Hematopoietic multipotent progenitor cell treated with erythropoietin and hydrocortisone succinate and interleukin-3 and kit ligand, for 17 days (in vitro differentiated cells): Measurements from ENCODE around the gene KLHL30.

Experiments
- DNase-seq: peaks from one replicate; pipeline ENCODE4 v3.0.0-alpha.2; 2015; ENCODE audit warnings: low spot score

KLHL30 gene

GRCh38 chr2:238149841-238150572 is 11.5 kb downstream of the KLHL30 start:
- DNase-seq = no peak

- no peak for DNase-seq
These were observed 12.2 kb downstream of the KLHL30 start for GRCh38 chr2:238150686-238151085.

GRCh38 chr2:238151205-238151604 is 12.7 kb downstream of the KLHL30 start:
- DNase-seq = no peak

DNA sequence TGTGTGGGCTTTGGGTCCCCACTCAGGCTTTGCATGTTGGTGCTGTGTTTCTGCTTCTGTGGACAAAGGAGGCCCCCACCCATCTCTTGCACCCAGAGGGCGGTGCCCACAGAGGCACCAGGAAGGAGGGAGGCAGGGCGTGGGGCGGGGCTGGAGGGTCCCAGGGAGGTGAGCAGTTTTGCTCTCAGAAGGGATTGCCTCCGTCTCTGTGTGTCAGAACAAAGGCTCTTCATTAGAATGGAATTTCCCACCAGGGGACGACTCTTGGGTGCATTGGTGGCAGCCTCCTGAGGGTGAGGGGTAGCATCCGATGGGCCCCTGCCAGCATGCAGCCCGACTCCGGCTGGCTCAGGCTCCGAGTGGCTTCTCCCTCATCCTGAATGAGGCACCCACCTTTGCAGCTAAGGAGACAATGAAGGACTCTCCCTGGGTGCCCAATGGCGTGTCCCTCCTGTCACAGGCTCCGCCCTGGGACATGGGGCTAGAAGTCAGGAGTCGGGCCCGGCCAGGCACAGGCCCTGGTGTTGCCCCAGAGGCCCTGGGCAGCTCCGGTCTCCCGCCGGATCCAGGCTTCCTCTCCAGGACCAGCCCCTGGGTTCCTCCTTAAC is 13.3 kb downstream of the KLHL30 start:
- no peak for DNase-seq

DNA sequence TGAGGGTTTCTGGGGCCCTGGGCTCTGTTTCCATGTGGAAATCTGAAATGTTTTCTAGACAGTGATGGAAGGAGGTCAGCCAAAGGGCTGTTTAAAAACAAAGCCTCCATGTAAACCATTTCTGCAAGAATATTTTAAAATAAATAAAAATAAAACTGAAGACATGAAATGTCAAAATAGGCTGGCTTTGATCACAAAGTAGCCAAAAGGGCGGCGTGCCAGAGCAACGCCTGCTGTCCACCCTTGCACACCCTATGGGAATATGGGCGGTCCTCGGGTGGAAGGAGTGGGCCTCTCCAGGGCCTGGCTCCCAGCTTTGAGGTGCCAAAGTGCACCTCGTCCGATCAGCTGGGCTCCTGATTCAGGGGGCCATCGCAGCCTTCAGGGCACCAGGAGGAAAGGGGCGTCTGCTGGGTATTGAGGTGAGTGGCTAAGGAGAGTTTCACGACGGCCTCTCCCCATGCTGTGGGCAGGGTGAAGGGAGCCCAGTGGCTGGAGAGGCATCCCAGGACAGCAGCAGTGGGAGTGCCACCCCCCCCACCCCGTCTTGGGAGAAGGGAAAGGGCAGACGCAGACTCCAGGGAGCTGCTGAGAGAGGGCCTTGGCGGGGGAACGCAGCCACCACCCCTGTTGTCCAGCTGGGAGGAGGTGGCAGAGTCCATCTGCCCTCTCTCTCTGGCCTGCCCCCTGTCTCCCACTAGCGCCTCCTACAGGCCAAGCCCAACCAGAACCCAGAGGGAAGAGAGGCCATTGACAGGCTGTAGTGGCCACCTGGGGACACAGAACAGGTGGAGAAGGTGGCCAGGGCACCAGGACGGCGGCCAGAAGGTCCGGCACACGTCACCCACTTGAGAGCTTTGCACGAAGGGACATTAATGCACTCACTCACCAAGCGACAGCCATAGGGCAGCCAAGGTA is 14.6 kb downstream of the KLHL30 start:
- no peak for DNase-seq

GRCh38 chr2:238154570-238154969 is 16.1 kb downstream of the KLHL30 start:
- DNase-seq = no peak

GRCh38 chr2:238155051-238155760 is 16.7 kb downstream of the KLHL30 start:
- no peak for DNase-seq

DNA sequence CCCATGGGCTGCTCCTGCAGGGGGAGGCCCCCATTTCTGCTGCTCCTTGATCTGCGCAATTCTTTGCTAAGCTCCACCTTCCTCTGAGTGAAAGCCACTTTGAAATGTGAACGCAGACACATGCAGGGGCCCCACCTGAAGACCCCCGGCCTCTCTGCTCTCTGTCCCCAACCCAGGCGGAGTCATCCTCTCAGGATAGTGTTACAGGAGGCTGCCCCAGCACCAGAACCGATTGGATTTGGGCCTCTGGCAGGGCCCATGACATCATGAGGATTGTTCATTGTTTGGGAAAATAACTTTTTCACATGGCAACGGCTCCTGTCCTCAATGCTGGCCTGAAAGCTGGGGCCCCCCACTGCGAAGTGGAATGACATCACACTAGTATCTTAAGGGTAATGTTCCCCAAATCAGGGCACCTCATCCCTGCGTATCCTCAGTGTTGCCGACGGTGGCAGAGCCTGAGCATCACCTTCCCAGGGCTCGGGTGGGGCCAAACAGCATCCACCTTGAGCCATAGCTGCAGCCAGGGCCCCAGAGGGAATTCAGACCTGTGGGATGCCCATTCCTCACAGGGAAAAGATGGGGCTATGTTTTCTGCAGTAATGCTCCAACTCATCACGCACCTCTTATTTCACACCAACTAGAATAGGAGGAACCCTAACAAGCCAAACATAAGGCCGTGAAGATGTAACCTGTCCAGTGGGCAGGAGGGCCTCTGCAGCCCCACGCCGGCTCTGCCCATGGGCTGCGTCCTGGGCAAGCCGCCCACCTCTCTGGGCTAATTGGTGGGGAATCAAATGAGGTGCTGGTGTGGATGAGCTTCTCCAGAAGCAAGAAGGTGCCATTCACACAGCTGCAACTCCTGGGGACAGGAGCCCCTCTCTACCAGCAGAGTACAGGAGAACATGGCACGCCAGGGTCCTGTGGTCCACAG is 17.6 kb downstream of the KLHL30 start:
- DNase-seq = no peak

DNA sequence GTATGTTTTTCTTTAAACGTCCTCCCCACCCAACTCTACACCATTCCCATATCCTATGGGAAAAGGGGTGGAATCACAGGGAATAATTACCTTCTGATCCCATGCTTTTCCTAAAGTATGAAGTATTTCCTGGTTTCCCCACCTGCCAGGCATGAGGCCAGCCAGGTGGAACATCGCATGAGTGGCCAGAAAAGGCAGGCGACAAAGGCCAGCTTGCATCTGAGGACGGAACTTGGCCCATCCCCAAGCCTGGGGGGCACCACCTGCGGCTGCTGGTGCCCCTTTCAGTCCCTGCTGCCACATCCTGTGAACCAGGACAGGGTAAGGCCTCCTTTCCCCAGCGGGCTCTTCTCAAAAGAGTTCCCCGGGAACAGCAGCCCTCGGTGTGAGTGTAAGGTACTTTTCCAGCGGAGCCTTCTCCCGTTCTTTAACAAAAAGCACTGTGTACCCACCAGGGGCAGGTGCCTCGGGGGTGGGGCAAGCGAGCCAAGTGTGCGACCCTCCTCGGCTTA is 19.1 kb downstream of the KLHL30 start:
- DNase-seq = no peak

GRCh38 chr2:238158018-238158508 is 19.6 kb downstream of the KLHL30 start:
- DNase-seq = no peak

DNA sequence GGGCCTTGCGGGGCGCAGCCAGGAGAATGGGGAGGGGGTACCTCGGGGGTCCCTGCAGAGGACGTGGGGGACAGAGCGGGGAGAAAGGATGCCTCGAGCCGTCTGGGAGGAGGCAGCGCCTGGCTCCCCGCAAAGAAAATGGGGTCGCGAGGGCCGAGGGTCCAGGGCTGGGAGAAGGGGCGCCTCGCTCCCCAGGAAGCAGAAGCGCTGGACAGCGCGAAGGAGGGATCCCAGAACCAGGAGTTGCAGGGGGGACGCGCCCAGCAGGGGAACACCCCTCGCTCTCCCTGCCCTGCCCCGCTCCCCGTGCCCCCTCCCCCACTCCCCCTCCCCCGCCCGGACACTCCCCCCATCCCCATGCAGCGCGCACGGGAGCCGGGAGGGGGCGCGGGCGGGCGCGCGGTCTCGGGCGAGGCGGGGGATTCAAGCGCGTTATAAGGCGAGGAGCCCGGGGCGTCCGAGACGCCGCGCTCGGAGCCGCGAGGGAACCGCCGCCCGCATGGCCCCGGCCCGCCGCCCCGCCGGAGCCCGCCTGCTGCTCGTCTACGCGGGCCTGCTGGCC is 20.1 kb downstream of the KLHL30 start, which contains the start of gene ERFE:
Gene ERFE (plus strand): TSS at position 462 of the 562 bp plus-strand sequence. CDS start 38 bp downstream, at position 500.
- DNase-seq = peak; percentile 63

- DNase-seq = peak; percentile 43
These were observed 20.6 kb downstream of the KLHL30 start for GRCh38 chr2:238159071-238159539.

DNA sequence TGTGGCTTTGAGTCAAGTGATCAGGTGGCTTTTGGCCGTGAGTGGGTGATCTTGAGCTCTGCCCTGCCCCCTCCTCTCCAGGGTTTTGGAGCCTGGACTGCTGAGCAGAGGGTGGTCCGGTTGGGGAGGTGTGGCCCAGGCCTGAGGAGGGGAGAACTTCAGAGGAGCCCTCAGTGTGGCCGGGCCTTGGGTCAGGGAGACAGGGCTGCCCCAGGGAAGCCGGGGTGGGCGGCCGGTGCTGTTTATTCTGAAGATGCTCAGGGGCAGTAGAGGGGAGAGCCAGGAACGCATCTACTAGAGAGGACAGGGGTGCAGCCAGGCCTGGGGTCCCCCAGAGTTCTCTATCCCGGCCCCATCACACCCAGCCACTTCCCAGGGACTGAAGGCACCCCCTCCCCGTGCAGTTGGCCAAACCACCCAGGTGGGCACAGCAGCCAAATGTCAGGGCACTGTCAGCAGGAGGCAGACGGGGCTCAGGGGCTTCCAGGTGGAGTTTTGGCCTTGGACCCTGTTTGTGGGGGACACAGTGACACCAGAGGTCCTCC is 21.3 kb downstream of the KLHL30 start:
- no peak for DNase-seq

DNA sequence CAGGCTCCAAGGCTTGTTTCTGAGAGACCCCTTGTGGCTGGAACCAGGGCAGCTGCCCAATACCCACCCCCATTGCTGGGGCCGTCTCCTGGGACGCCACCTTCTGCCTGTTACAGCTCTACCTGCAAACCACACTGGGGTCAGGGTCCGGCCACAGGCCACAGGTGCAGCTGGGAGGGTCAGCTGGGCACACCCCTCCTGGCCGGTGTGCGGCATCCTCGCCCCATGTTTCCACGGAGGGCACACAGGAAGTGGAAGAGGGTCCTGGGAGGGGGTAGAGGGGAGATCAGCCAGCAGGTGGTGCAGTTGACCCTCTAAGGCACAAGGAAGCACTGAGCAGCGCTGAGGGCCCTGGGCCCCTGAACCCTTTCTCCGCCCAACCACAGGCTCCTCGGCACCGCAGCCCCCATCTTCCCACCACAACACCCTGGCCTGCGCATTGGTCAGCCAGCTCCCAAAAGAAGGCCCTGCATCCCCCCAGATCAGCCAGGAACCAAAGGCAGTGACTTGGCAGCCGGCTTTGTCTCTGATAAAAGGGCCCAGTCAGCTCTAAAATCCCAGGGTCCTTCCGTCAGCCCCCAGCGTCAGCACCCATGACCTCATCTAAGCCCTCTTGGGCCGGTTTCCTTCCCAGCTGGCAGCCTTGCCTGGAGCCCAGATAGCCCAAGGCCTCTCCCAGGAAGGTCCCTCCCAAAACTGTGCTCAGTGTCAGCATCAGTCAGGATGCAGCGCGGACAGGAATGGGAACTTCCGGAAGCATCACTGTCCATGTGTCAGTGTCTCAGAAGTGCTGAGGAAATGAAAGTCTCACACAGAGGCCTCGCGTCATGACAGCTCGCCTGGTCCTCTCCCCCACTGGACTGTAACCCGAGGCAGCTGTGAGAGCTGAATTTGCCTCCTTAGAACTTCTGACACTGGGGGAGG is 22.0 kb downstream of the KLHL30 start:
- peak; percentile 81 for DNase-seq

DNA sequence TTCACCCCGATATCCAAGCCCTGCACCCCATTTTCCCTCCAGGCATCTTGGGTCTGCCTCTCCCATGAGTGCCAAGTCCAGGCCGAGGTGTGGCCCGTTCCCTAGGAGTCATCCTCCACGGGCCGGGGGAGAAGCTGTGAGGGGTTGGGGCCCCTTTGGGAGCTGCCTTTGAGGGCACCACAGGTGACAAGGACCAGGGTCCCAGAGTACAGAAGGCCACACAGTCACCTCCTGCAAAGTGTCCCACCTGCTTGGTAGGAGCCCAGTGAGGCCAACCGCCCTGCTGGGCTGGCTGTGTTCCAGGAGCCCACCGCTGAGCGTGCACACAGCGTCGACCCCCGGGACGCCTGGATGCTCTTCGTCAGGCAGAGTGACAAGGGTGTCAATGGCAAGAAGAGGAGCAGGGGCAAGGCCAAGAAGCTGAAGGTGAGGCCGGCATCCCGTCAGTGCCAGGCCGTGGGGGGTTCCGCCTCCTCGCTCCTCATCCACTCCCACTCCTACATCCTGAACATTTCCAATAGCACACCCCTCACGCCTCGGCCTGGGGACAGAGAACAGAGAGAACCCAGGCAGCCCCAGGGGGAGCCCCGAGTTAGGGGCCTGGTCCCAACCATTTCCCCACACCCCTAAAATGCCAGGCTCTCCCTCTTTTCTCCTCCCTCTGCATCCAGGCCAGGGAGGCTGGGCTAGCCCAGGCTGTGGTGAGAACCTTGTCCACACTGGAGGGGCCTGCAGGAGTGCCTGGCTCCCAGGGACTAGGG is 23.0 kb downstream of the KLHL30 start:
- no peak for DNase-seq

DNA sequence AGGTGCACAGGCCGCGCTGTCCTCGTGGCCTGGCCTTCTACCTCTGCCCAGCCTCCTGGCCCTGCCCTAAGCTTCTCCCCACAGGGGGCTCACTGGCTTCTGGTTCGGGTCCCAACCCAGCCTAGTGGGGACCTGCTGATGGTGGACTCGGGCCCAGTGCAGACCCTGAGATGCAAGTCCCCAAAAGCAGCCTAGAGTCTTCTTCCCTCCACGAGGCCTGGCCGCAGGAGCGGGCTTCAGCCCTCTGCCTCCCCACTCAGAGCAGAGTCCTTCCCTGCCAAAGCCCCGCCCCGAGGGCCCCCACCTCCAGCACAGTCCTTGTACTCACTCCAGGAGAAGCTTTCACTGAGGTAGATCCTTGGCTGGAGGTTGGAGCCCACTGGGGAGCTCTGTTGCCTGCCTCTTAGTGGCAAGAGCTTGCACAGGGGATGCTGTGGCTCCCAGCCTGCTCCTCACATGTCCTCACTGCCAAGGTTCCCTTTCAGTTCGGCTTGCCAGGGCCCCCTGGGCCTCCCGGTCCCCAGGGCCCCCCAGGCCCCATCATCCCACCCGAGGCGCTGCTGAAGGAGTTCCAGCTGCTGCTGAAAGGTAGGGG is 23.9 kb downstream of the KLHL30 start:
- peak; percentile 39 for DNase-seq

- peak; percentile 38 for DNase-seq
These were observed 24.5 kb downstream of the KLHL30 start for GRCh38 chr2:238162846-238163441.
